K562 (cell line): ENCODE data around the gene CRK. TPM values are rescaled to one million over a fixed set of nuclear protein-coding genes. Genes with fewer than 3 reads are reported as not detected.

Source experiments
- BCOR ChIP-seq: fragments of 450-650 bp; IDR thresholded peaks from 2 replicates; pipeline ENCODE4 v1.6.1; 2016
- BHLHE40 ChIP-seq: IDR thresholded peaks from 2 replicates; pipeline ENCODE4 v1.6.1; 2011; ENCODE audit warnings: low read length, improper control_type of control experiment
- CBFA2T3 ChIP-seq: fragments of 450-650 bp; IDR thresholded peaks from 2 replicates; pipeline ENCODE4 v1.6.1; 2017
- CBX1 ChIP-seq: sonication (generic); IDR thresholded peaks from 2 replicates; pipeline ENCODE4 v1.6.1; 2016; ENCODE audit warnings: antibody characterized with exemption, low read depth, mild to moderate bottlenecking
- CCNT2 ChIP-seq: IDR thresholded peaks from 2 replicates; pipeline ENCODE4 v1.6.1; 2011; ENCODE audit warnings: borderline replicate concordance, low read depth, mild to moderate bottlenecking, moderate library complexity, mixed read lengths, low read length; ENCODE audit not compliant: insufficient read length; ENCODE audit errors: extremely low read depth
- CREB1 ChIP-seq, 2 experiments: sonication (generic) in 1 of 2; formaldehyde crosslinking in 1 of 2; IDR thresholded peaks; 2 replicates each; pipeline versions ENCODE4 v1.6.1 to v1.8.0; 2012 to 2022; ENCODE audit warnings: inconsistent platforms in 1 of 2, mild to moderate bottlenecking in 1 of 2, missing genetic modification reagents in 1 of 2, moderate library complexity in 1 of 2
- DACH1 ChIP-seq: fragments of 450-650 bp; IDR thresholded peaks from 2 replicates; pipeline ENCODE4 v1.6.1; 2018; ENCODE audit not compliant: partially characterized antibody
- EGR1 ChIP-seq: fragments of 450-650 bp; conservative IDR thresholded peaks from 2 replicates; pipeline ENCODE4 v1.6.1; 2017; ENCODE audit warnings: mild to moderate bottlenecking
- FOXM1 ChIP-seq, 2 experiments: fragments of 450-650 bp in 1 of 2; sonication (generic) in 1 of 2; formaldehyde crosslinking in 1 of 2; IDR thresholded peaks; 2 replicates each; pipeline versions ENCODE4 v1.6.1 to v1.9.0; 2017 to 2022; ENCODE audit warnings: low read depth in 2 of 2, mild to moderate bottlenecking in 2 of 2, missing genetic modification reagents in 1 of 2, moderate library complexity in 1 of 2
- GATA2 ChIP-seq: sonication (generic); formaldehyde crosslinking; IDR thresholded peaks from 2 replicates; pipeline ENCODE4 v1.4.0; 2020; ENCODE audit warnings: mild to moderate bottlenecking, missing genetic modification reagents
- HDAC3 ChIP-seq: fragments of 450-650 bp; IDR thresholded peaks from 2 replicates; pipeline ENCODE4 v1.6.1; 2018; ENCODE audit warnings: borderline replicate concordance, mild to moderate bottlenecking, moderate library complexity; ENCODE audit not compliant: partially characterized antibody
- HMGN3 ChIP-seq: IDR thresholded peaks from 2 replicates; pipeline ENCODE4 v1.6.1; 2011; ENCODE audit warnings: borderline replicate concordance, low read depth, mild to moderate bottlenecking, mixed read lengths, low read length; ENCODE audit not compliant: insufficient read length; ENCODE audit errors: extremely low read depth
- IFI16 ChIP-seq: fragments of 250-450 bp; sonication (Bioruptor Pico); IDR thresholded peaks from 2 replicates; pipeline ENCODE4 v2.1.2; 2022; ENCODE audit warnings: mild to moderate bottlenecking, inconsistent platforms
- KDM1A ChIP-seq, 2 experiments: fragments of 450-650 bp; IDR thresholded peaks; 2 replicates each; pipeline ENCODE4 v1.6.1; 2016; ENCODE audit warnings: mild to moderate bottlenecking in 2 of 2
- KDM2B ChIP-seq: fragments of 250-450 bp; sonication (Bioruptor Pico); IDR thresholded peaks from 2 replicates; pipeline ENCODE4 v1.8.0; 2021; ENCODE audit warnings: mild to moderate bottlenecking, moderate library complexity
- MTA3 ChIP-seq: fragments of 450-650 bp; formaldehyde crosslinking; IDR thresholded peaks from 2 replicates; pipeline ENCODE4 v1.6.1; 2017; ENCODE audit warnings: mild to moderate bottlenecking, borderline replicate concordance
- SP1 ChIP-seq: sonication (generic); formaldehyde crosslinking; IDR thresholded peaks from 2 replicates; pipeline ENCODE4 v1.8.1; 2022; ENCODE audit warnings: mild to moderate bottlenecking, missing genetic modification reagents
- TAL1 ChIP-seq: fragments of 450-650 bp; IDR thresholded peaks from 2 replicates; pipeline ENCODE4 v1.6.1; 2016; ENCODE audit warnings: mild to moderate bottlenecking
- TARDBP ChIP-seq: fragments of 450-650 bp; IDR thresholded peaks from 2 replicates; pipeline ENCODE4 v1.6.1; 2016
- TCF7L2 ChIP-seq: fragments of 150-350 bp; IDR thresholded peaks from 2 replicates; pipeline ENCODE4 v1.6.1; 2016; ENCODE audit warnings: low read depth, mild to moderate bottlenecking, low read length, moderate library complexity
- ZC3H4 ChIP-seq: sonication (generic); formaldehyde crosslinking; IDR thresholded peaks from 2 replicates; pipeline ENCODE4 v1.9.0; 2021; ENCODE audit warnings: missing genetic modification reagents, borderline replicate concordance
- ZNF134 ChIP-seq: fragments of 250-450 bp; sonication (Bioruptor Pico); conservative IDR thresholded peaks from 2 replicates; pipeline ENCODE4 v1.4.0; 2020
- polyA plus RNA-seq, 8 experiments: library from polyadenylated mRNA; depleted of rRNA in 4 of 8; stranded (reverse) in 5 of 8; unstranded in 3 of 8; fragments of >200 nt; fragmentation: Nextera tagmentation in 2 of 8; fragmentation: Illumina TruSeq in 1 of 8; extraction: Ambion mirVana in 2 of 8; extraction: Trizol in 1 of 8; gene quantifications; 2 replicates each; pipeline versions ENCODE4 v1.2.1 to v1.2.3, GENCODE V29; 2011 to 2014; ENCODE audit warnings: inconsistent platforms in 1 of 8, missing spikeins in 1 of 8
- total RNA-seq, 7 experiments: library from RNA; depleted of rRNA in 6 of 7; stranded (reverse); fragments of >200 nt in 6 of 7; fragmentation: Illumina TruSeq in 2 of 7; extraction: Trizol in 2 of 7; gene quantifications; 2 replicates each; pipeline versions ENCODE4 v1.2.1 to v1.2.3, GENCODE V29; 2011 to 2021; ENCODE audit warnings: low replicate concordance in 1 of 7
- TF ChIP-seq, protein P1 (sequence below): fragments of 450-650 bp; IDR thresholded peaks from 2 replicates; pipeline ENCODE4 v1.6.1; 2016; ENCODE audit warnings: antibody characterized with exemption
- TF ChIP-seq, protein P2 (sequence below): fragments of 450-650 bp; IDR thresholded peaks from 2 replicates; pipeline ENCODE4 v1.6.1; 2016
- TF ChIP-seq, protein P3 (sequence below): sonication (generic); formaldehyde crosslinking; IDR thresholded peaks from 2 replicates; pipeline ENCODE4 v1.8.0; 2022; ENCODE audit warnings: missing genetic modification reagents, mild to moderate bottlenecking, moderate library complexity, borderline replicate concordance

CRK gene
- total and polyA plus RNA-seq, 9 of the 15 experiments (the other 6 are each of a cell fraction or from before 2014, with no cell fraction given), result 13.1 to 40.2 (median 26.1) TPM

DNA sequence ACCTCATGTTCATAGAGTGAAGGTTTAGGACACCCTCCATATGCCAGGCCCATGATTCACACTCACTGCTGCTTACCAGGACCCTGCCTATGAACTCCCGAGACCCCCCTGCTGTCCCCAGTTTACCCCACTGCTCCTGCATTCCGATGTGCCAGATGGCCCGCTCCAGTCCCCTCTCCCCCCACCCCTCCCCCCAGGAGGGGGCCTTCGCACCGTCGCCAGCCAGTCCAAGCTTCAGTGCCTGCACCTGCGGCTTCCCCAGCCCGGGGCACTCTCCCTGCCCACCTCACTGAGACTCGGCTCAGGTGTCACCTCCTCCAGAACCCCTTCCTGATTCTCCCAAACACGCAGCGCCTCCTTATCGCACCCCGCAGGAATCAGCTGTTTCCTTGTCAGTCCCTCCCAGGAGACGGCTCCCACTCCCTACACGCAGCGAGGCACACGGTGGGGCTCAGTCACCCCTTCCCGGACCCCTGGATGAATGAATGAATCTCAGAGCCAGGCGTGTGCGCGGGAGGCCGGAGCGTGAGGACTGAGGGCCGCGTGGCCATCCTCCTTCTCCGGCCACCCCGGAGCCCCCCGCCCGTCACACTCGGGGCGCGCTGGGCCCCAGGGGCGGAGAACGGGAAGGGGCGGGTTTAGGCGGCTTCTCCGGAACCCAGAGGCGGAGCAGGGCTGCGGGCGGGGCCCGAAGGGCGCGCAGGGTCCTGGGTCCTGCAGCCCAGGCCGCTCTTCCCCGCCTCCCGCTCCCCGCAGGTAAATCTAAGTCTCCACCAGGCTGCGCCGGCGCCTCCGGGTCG is 34.8 kb upstream of the CRK start (continued):
- TF ChIP-seq EGR1 (peak; percentile 25; the same call in 1 of the 2 replicates), HMGN3 (peak; percentile 38), CBFA2T3 (peak; percentile 96), HDAC3 (peak; percentile 26), TAL1 (peak; percentile 93), TCF7L2 (no peak), MTA3 (peak; percentile 81), GATA2 (CRISPR knock-in tag) (peak; percentile 77), CCNT2 (peak; percentile 63), BHLHE40 (peak; percentile 58), ZNF134 (no peak), TARDBP (no peak), ZC3H4 (CRISPR knock-in tag) (no peak), KDM1A (IDR thresholded peaks at IDR 0.05) (peak; percentile 5 to 86; a peak in 2 of 4 replicates), BCOR (peak; percentile 89), SP1 (CRISPR knock-in tag) (peak; percentile 84), CREB1 (IDR thresholded peaks at IDR 0.05) (no peak), CREB1 (CRISPR knock-in tag; IDR thresholded peaks at IDR 0.05) (no peak), CBX1 (0 out of 2 replicates have a peak, but pooled peaks have one; percentile 30), FOXM1 (IDR thresholded peaks at IDR 0.05; ENCODE audit: low read depth) (peak; percentile 64; the same call in 1 of the 2 replicates), FOXM1 (CRISPR knock-in tag; IDR thresholded peaks at IDR 0.05; ENCODE audit: low read depth) (no peak), KDM2B (CRISPR knock-in tag) (no peak), DACH1 (peak; percentile 98), IFI16 (CRISPR knock-in tag) (no peak)
- TF ChIP-seq, protein P1, sequence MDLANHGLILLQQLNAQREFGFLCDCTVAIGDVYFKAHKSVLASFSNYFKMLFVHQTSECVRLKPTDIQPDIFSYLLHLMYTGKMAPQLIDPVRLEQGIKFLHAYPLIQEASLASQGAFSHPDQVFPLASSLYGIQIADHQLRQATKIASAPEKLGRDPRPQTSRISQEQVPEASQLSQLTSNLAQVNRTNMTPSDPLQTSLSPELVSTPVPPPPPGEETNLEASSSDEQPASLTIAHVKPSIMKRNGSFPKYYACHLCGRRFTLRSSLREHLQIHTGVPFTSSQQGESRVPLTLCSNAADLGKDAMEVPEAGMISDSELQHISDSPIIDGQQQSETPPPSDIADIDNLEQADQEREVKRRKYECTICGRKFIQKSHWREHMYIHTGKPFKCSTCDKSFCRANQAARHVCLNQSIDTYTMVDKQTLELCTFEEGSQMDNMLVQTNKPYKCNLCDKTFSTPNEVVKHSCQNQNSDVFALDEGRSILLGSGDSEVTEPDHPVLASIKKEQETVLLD, result peak; percentile 52; the same call in 1 of the 2 replicates
- TF ChIP-seq, protein P2, sequence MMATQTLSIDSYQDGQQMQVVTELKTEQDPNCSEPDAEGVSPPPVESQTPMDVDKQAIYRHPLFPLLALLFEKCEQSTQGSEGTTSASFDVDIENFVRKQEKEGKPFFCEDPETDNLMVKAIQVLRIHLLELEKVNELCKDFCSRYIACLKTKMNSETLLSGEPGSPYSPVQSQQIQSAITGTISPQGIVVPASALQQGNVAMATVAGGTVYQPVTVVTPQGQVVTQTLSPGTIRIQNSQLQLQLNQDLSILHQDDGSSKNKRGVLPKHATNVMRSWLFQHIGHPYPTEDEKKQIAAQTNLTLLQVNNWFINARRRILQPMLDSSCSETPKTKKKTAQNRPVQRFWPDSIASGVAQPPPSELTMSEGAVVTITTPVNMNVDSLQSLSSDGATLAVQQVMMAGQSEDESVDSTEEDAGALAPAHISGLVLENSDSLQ, result peak; percentile 44; the same call in 1 of the 2 replicates
- TF ChIP-seq, protein P3, sequence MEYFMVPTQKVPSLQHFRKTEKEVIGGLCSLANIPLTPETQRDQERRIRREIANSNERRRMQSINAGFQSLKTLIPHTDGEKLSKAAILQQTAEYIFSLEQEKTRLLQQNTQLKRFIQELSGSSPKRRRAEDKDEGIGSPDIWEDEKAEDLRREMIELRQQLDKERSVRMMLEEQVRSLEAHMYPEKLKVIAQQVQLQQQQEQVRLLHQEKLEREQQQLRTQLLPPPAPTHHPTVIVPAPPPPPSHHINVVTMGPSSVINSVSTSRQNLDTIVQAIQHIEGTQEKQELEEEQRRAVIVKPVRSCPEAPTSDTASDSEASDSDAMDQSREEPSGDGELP, result peak; percentile 100
